ENCODE results near the gene ADIRF.
"Not testable (repeated sequence)": the region's sequence is repeated elsewhere in the genome, so short reads cannot be mapped to it uniquely, and the experiment has no call there.

- TF ChIP-seq CTCF (conservative IDR thresholded peaks at IDR 0.05; ENCODE audit: low read depth, low read length); EZH2 (IDR thresholded peaks at IDR 0.05; ENCODE audit: borderline replicate concordance, low read depth, low read length, poor library complexity, severe bottlenecking): not testable (repeated sequence)
Measured at GRCh38 chr10:86984498-86984897, 16.2 kb downstream of the ADIRF start.

All from A673 (cell line).